Calu3 (cell line): Measurements from ENCODE around the gene EYA4. TPM values are rescaled to one million over a fixed set of nuclear protein-coding genes. Genes with fewer than 3 reads are reported as not detected.

Experiments
- BruUV-seq: library from RNA; stranded (reverse); fragments of 400-500 nt; replicated peaks from 2 replicates; lab custom pipeline; 2021; lab: Mats Ljungman, UMichigan
- CTCF ChIA-PET: fragments of 300-600 bp; sonication (Branson Sonifier 250); formaldehyde crosslinking; loops from one replicate; lab custom pipeline; 2022; ENCODE audit warnings: antibody characterized with exemption; lab: Charles Lee
- DNase-seq: peaks from one replicate; pipeline ENCODE4 v3.0.0; 2022
- H3K27ac Mint-ChIP-seq: one replicate; pipeline ENCODE4 v1.8.0; 2022; ENCODE audit warnings: mixed read lengths; ENCODE audit not compliant: unreplicated experiment
- H3K27me3 Mint-ChIP-seq: one replicate; pipeline ENCODE4 v1.8.0; 2022; ENCODE audit warnings: mixed read lengths; ENCODE audit not compliant: unreplicated experiment
- H3K36me3 Mint-ChIP-seq: one replicate; pipeline ENCODE4 v1.8.0; 2022; ENCODE audit warnings: mild to moderate bottlenecking, moderate library complexity, mixed read lengths; ENCODE audit not compliant: insufficient read depth, unreplicated experiment
- H3K4me1 Mint-ChIP-seq: one replicate; pipeline ENCODE4 v1.8.0; 2022; ENCODE audit warnings: mild to moderate bottlenecking, low read depth, mixed read lengths; ENCODE audit not compliant: unreplicated experiment
- H3K4me3 Mint-ChIP-seq: one replicate; pipeline ENCODE4 v1.8.0; 2022; ENCODE audit warnings: mild to moderate bottlenecking, low read depth, moderate library complexity, mixed read lengths; ENCODE audit not compliant: unreplicated experiment
- H3K9me3 Mint-ChIP-seq: one replicate; pipeline ENCODE4 v1.8.0; 2022; ENCODE audit warnings: low read depth, mixed read lengths; ENCODE audit not compliant: unreplicated experiment
- intact Hi-C: fragments of 100-400 bp; cut with micrococcal nuclease; formaldehyde crosslinking; loops from one replicate; pipeline ENCODE4 v1.10.0; 2022; ENCODE audit not compliant: unreplicated experiment
- total RNA-seq: library from RNA; stranded (reverse); gene quantifications from 2 replicates; pipeline ENCODE4 v1.2.3, GENCODE V29; 2022
- TF ChIP-seq, protein P1 (sequence below): fragments of 200-600 bp; IDR thresholded peaks from one replicate; pipeline ENCODE4 v1.8.0; 2022; ENCODE audit warnings: antibody characterized with exemption; ENCODE audit not compliant: unreplicated experiment

Gene EYA4
- total RNA-seq, 1 experiment from 2014 or later = 55.1 TPM

- TF ChIP-seq, protein P1, sequence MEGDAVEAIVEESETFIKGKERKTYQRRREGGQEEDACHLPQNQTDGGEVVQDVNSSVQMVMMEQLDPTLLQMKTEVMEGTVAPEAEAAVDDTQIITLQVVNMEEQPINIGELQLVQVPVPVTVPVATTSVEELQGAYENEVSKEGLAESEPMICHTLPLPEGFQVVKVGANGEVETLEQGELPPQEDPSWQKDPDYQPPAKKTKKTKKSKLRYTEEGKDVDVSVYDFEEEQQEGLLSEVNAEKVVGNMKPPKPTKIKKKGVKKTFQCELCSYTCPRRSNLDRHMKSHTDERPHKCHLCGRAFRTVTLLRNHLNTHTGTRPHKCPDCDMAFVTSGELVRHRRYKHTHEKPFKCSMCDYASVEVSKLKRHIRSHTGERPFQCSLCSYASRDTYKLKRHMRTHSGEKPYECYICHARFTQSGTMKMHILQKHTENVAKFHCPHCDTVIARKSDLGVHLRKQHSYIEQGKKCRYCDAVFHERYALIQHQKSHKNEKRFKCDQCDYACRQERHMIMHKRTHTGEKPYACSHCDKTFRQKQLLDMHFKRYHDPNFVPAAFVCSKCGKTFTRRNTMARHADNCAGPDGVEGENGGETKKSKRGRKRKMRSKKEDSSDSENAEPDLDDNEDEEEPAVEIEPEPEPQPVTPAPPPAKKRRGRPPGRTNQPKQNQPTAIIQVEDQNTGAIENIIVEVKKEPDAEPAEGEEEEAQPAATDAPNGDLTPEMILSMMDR = no peak
- no peak for DNase-seq
- CTCF ChIA-PET = interaction anchor here (0.7 kb wide), 1 partner anchor 1170 kb away, joined by 3 read pairs; no protein-coding TSS in a partner anchor
- no peaks in the 10 kb centered on the region for H3K4me1 Mint-ChIP-seq
- peaks cover 4% of the 10 kb centered on the region for H3K9me3 Mint-ChIP-seq
- intact Hi-C loops = no loop called here
- no peak overlapping the region for H3K27ac Mint-ChIP-seq
- H3K27me3 Mint-ChIP-seq = no peaks in the 10 kb centered on the region
- peaks cover under 1% of the 10 kb centered on the region for H3K36me3 Mint-ChIP-seq
- no TSS peak for BruUV-seq
- H3K4me3 Mint-ChIP-seq = no peak overlapping the region
Observed at GRCh38 chr6:133495205-133495903, 254.2 kb downstream of the EYA4 start.

DNA sequence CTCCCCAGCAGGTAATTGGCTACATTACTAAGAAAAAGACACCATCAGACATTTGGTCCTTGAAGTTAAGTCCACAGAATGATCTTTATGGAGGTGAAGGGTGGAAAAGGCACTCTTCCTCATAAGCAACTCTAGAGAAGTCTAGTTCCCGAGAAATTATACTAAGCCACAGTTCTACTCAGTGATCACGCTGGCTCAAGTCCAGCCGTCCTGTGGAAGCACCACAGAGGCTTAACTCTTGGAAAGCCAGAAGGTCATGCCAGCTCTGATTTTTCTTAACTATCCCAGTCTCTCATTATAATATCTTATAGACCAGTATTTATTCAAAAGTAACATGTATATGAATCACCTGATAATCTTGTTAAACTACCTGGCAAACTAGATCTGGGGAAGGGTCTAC is 258.5 kb downstream of the EYA4 start:
- H3K4me3 Mint-ChIP-seq = no peak overlapping the region
- no peaks in the 10 kb centered on the region for H3K36me3 Mint-ChIP-seq
- no TSS peak for BruUV-seq

DNA sequence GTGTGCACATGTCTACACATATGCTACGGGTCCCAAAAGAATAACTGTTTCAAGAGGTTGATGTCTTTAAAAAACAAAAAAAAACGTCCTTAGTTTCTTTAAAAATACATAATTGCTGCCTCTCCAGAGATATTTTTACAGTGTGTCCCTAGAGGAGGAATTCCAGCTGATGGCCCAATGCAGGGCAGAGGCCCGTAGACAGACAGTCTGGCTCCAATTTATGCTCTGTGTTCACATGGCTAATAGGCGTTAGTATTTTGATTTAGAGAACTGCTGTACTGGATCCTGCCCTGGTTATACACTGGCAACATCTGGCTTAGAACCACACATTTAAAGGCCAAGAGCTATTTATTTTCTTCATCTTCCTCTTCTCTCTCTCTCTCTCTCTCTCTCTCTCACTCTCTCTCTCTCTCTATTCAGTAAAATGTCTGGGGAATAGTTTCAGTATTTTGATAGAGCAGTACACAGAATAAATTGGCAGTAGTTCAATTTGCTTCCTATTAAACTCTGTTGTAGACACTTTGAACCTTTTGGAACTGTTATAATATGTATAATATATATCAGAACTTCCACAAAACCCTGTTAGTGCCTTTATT is 260.6 kb downstream of the EYA4 start:
- Mint-ChIP-seq H3K27me3 (no peaks in the 10 kb centered on the region), H3K4me3 (no peak overlapping the region), H3K27ac (no peak overlapping the region), H3K4me1 (peaks cover 27% of the 10 kb centered on the region), H3K9me3 (no peaks in the 10 kb centered on the region), H3K36me3 (peaks cover 5% of the 10 kb centered on the region)
- BruUV-seq = no TSS peak
- CTCF ChIA-PET = no interaction called here
- intact Hi-C loops = no loop called here
- no peak for DNase-seq
- TF ChIP-seq, protein P1 = no peak

More for the DNA sequence above, 258.5 kb downstream of the EYA4 start:
- Mint-ChIP-seq H3K4me1 (peaks cover 19% of the 10 kb centered on the region), H3K27ac (no peak overlapping the region), H3K9me3 (no peaks in the 10 kb centered on the region), H3K27me3 (no peaks in the 10 kb centered on the region)
- CTCF ChIA-PET = no interaction called here
- no peak for DNase-seq
- intact Hi-C loops = no loop called here
- TF ChIP-seq, protein P1 = no peak

GRCh38 chr6:133502441-133503335 is 261.5 kb downstream of the EYA4 start:
- peaks cover 5% of the 10 kb centered on the region for H3K36me3 Mint-ChIP-seq
- no peaks in the 10 kb centered on the region for H3K27me3 Mint-ChIP-seq
- CTCF ChIA-PET = no interaction called here
- peaks cover 27% of the 10 kb centered on the region for H3K4me1 Mint-ChIP-seq
- H3K4me3 Mint-ChIP-seq = no peak overlapping the region
- TF ChIP-seq, protein P1 = no peak
- H3K27ac Mint-ChIP-seq = no peak overlapping the region
- DNase-seq = no peak
- no peaks in the 10 kb centered on the region for H3K9me3 Mint-ChIP-seq
- intact Hi-C loops = no loop called here
- no TSS peak for BruUV-seq
